Endothelial cell of umbilical vein (primary cell): ENCODE data around the gene RORB. TPM values are rescaled to one million over a fixed set of nuclear protein-coding genes. Genes with fewer than 3 reads are reported as not detected.

Source experiments
- BruUV-seq: library from RNA; stranded (reverse); fragments of 400-500 nt; replicated peaks from 2 replicates; lab custom pipeline; 2021; lab: Mats Ljungman, UMichigan
- CTCF ChIA-PET: fragments of 300-600, 350-600 bp; sonication (Branson Sonifier 250); formaldehyde crosslinking; loops from one replicate; lab custom pipeline; 2021; ENCODE audit warnings: antibody characterized with exemption, inconsistent platforms; lab: Charles Lee
- POLR2A ChIA-PET: fragments of 300-600, 350-600 bp; sonication (Branson Sonifier 250); formaldehyde crosslinking; loops from one replicate; lab custom pipeline; 2021; ENCODE audit warnings: antibody characterized with exemption, inconsistent platforms; lab: Charles Lee
- DNase-seq: peaks from one replicate; pipeline ENCODE4 v3.0.0-alpha.2; 2011; ENCODE audit warnings: low read depth, low spot score
- FAIRE-seq: peaks from 2 replicates; lab custom pipeline; 2011; peaks lifted over from hg19 to GRCh38; lab: Jason Lieb, UNC
- H2AFZ ChIP-seq: 2 replicates; pipeline ENCODE4 v1.6.0; 2012; ENCODE audit warnings: low read depth, low read length, control low read depth, inconsistent platforms
- H3K27ac ChIP-seq: 2 replicates; pipeline ENCODE4 v1.5.1; 2011; ENCODE audit warnings: low read depth, mild to moderate bottlenecking, control low read depth, low read length, moderate library complexity; ENCODE audit not compliant: insufficient read depth
- H3K27me3 ChIP-seq, 2 experiments: 2 replicates each; pipeline versions ENCODE4 v1.6.0 to v1.6.1; 2011; ENCODE audit warnings: low read length in 2 of 2, mixed read lengths in 1 of 2; ENCODE audit not compliant: control insufficient read depth in 2 of 2, insufficient read depth in 2 of 2
- H3K36me3 ChIP-seq, 2 experiments: 2 replicates in 1 of 2; 3 replicates in 1 of 2; pipeline ENCODE4 v1.5.1; 2011; ENCODE audit warnings: low read length in 2 of 2, mild to moderate bottlenecking in 1 of 2, moderate library complexity in 1 of 2; ENCODE audit not compliant: control insufficient read depth in 2 of 2, insufficient read depth in 2 of 2; ENCODE audit errors: extremely low read depth in 1 of 2
- H3K4me1 ChIP-seq: 3 replicates; pipeline ENCODE4 v1.5.1; 2011; ENCODE audit warnings: mild to moderate bottlenecking, low read length; ENCODE audit not compliant: control insufficient read depth, insufficient read depth; ENCODE audit errors: extremely low read depth
- H3K4me2 ChIP-seq: 2 replicates; pipeline ENCODE4 v1.6.1; 2011; ENCODE audit warnings: low read length, control low read depth, mixed read lengths; ENCODE audit not compliant: insufficient read depth
- H3K4me3 ChIP-seq, 3 experiments: fragments of 200-600 bp in 1 of 3; sonication (generic), shearing (Covaris generic) in 1 of 3; replicated peaks in 1 of 3; 2 replicates each; pipeline ENCODE4 v1.5.1; 2011 to 2016; ENCODE audit warnings: control low read depth in 3 of 3, low read length in 3 of 3, mild to moderate bottlenecking in 2 of 3, inconsistent platforms in 1 of 3, low read depth in 1 of 3, moderate library complexity in 1 of 3; ENCODE audit not compliant: insufficient read depth in 1 of 3
- H3K79me2 ChIP-seq: 2 replicates; pipeline ENCODE4 v1.6.0; 2012; ENCODE audit warnings: low read length, inconsistent platforms; ENCODE audit not compliant: control insufficient read depth, insufficient read depth
- H3K9ac ChIP-seq: replicated peaks from 2 replicates; pipeline ENCODE3; 2011; ENCODE audit warnings: low read length, control low read depth; ENCODE audit not compliant: insufficient read depth; ENCODE audit errors: extremely low read depth
- H3K9me1 ChIP-seq: replicated peaks from 3 replicates; pipeline ENCODE4 v1.6.0; 2011; ENCODE audit warnings: mild to moderate bottlenecking, low read length; ENCODE audit not compliant: control insufficient read depth, insufficient read depth; ENCODE audit errors: extremely low read depth
- H3K9me3 ChIP-seq: replicated peaks from 2 replicates; pipeline ENCODE4 v1.5.1; 2012; ENCODE audit warnings: low read length, inconsistent platforms; ENCODE audit not compliant: control insufficient read depth, insufficient read depth
- H4K20me1 ChIP-seq: replicated peaks from 2 replicates; pipeline ENCODE3; 2011; ENCODE audit warnings: mild to moderate bottlenecking, low read length; ENCODE audit not compliant: control insufficient read depth, insufficient read depth; ENCODE audit errors: extremely low read depth
- CTCF ChIP-seq, 2 donors: IDR thresholded peaks; 1 replicate in 1 of 2; 2 replicates in 1 of 2; pipeline ENCODE4 v1.5.1; 2011; ENCODE audit warnings: low read length in 2 of 2, mild to moderate bottlenecking in 2 of 2, moderate library complexity in 2 of 2, control low read depth in 1 of 2, inconsistent platforms in 1 of 2, low read depth in 1 of 2; ENCODE audit not compliant: insufficient read depth in 1 of 2; ENCODE audit errors: extremely low read depth in 1 of 2
- EZH2 ChIP-seq: IDR thresholded peaks from 2 replicates; pipeline ENCODE4 v1.6.1; 2012; ENCODE audit warnings: borderline replicate concordance, low read depth, mild to moderate bottlenecking, moderate library complexity, low read length, inconsistent platforms; ENCODE audit not compliant: severe bottlenecking
- FOS ChIP-seq: IDR thresholded peaks from 2 replicates; pipeline ENCODE4 v1.6.1; 2011; ENCODE audit warnings: mild to moderate bottlenecking, low read length, moderate library complexity, borderline replicate concordance; ENCODE audit not compliant: insufficient read depth
- GATA2 ChIP-seq: IDR thresholded peaks from 2 replicates; pipeline ENCODE4 v1.7.0; 2011; ENCODE audit warnings: low read depth, mild to moderate bottlenecking, moderate library complexity, mixed read lengths, low read length; ENCODE audit not compliant: insufficient read length, insufficient read depth
- JUN ChIP-seq: IDR thresholded peaks from 2 replicates; pipeline ENCODE4 v1.6.1; 2011; ENCODE audit warnings: borderline replicate concordance, low read depth; ENCODE audit not compliant: insufficient read length, insufficient read depth
- MYC ChIP-seq: IDR thresholded peaks from one replicate; pipeline ENCODE4 v1.6.1; 2011; ENCODE audit warnings: mild to moderate bottlenecking, low read depth, low read length
- POLR2A ChIP-seq: IDR thresholded peaks from 2 replicates; pipeline ENCODE4 v1.6.1; 2012; ENCODE audit warnings: low read depth, mild to moderate bottlenecking, control low read depth, low read length
- POLR2AphosphoS5 ChIP-seq: IDR thresholded peaks from 2 replicates; pipeline ENCODE4 v1.6.1; 2012; ENCODE audit warnings: low read depth, mild to moderate bottlenecking, control low read depth, low read length, moderate library complexity; ENCODE audit not compliant: insufficient read depth
- dilution Hi-C: fragments of 300-500 bp; cut with MboI; formaldehyde crosslinking; loops from one replicate; pipeline ENCODE4 v1.15.0; 2019; ENCODE audit warnings: low sequenced_read_pairs; ENCODE audit not compliant: extremely low pct_ligation_motif_present
- intact Hi-C: fragments of 100-400 bp; cut with micrococcal nuclease; formaldehyde crosslinking; loops from one replicate; pipeline ENCODE4 v1.10.0; 2022
- polyA plus RNA-seq, 4 experiments: library from polyadenylated mRNA; depleted of rRNA in 3 of 4; stranded (reverse) in 3 of 4; unstranded in 1 of 4; fragments of >200 nt; gene quantifications; 2 replicates each; pipeline versions ENCODE4 v1.2.1 to v1.2.3, GENCODE V29; 2011 to 2012; ENCODE audit warnings: missing spikeins in 1 of 4
- total RNA-seq: library from RNA; stranded (reverse); gene quantifications from 2 replicates; pipeline ENCODE4 v1.2.3, GENCODE V29; 2021
- TF ChIP-seq, protein P1 (sequence below): IDR thresholded peaks from 2 replicates; pipeline ENCODE4 v1.6.1; 2011; ENCODE audit not compliant: insufficient read depth, insufficient read length

RORB gene
- total and polyA plus RNA-seq, 2 donors (not counting 3 experiments of a cell fraction or from before 2014, with no cell fraction given) = not detected

GRCh38 chr9:74526215-74526614 is 29.1 kb downstream of the RORB start:
- ChIA-PET CTCF (no interaction called here), POLR2A (no interaction called here)
- no peaks in the 10 kb centered on the region for H3K9me1 ChIP-seq
- intact Hi-C loops = no loop called here
- H3K9ac ChIP-seq = no peak overlapping the region
- H4K20me1 ChIP-seq = no peaks in the 10 kb centered on the region
- H3K27ac ChIP-seq = no peak overlapping the region
- no peak overlapping the region for H3K4me2 ChIP-seq
- FAIRE-seq = no peak
- dilution Hi-C loops = no loop called here
- H3K4me3 ChIP-seq = no peak overlapping the region
- no peaks in the 10 kb centered on the region for H3K4me1 ChIP-seq
- no peaks in the 10 kb centered on the region for H3K9me3 ChIP-seq
- H3K36me3 ChIP-seq = no peaks in the 10 kb centered on the region
- no peaks in the 10 kb centered on the region for H3K27me3 ChIP-seq
- TF ChIP-seq JUN (no peak), POLR2AphosphoS5 (no peak), FOS (no peak), CTCF (IDR thresholded peaks at IDR 0.05; ENCODE audit: extremely low read depth in 1 of 2, insufficient read depth in 1 of 2, low read depth in 1 of 2, low read length in 2 of 2) (no peak), MYC (no peak), POLR2A (no peak), GATA2 (no peak), EZH2 (no peak)
- TF ChIP-seq, protein P1, sequence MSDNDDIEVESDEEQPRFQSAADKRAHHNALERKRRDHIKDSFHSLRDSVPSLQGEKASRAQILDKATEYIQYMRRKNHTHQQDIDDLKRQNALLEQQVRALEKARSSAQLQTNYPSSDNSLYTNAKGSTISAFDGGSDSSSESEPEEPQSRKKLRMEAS = no peak
- DNase-seq = no peak
- H2AFZ ChIP-seq = no peak overlapping the region
- H3K79me2 ChIP-seq = no peaks in the 10 kb centered on the region
- BruUV-seq = no TSS peak
